ENCODE data around the gene AXIN1. TPM values are rescaled to one million over a fixed set of nuclear protein-coding genes. Genes with fewer than 3 reads are reported as not detected.

AXIN1 gene
- total RNA-seq, 4 donors from 2014 or later = 37.9 to 45.7 (median 40.6) TPM

- no peak for TF ChIP-seq POLR2A (IDR thresholded peaks at IDR 0.05)
- TF ChIP-seq CTCF (IDR thresholded peaks at IDR 0.05) = no peak
- H3K4me3 ChIP-seq (ENCODE audit: low read depth, poor library complexity, severe bottlenecking) = no peak overlapping the region
- intact Hi-C loops (cut with DNase I; ENCODE audit: low total_unique reads) = no loop called here
- 89 to 90% methylated on average over 6 of the region's 6 CpGs for WGBS, 2 donors
- no peak for DNase-seq (ENCODE audit: low spot score in 2 of 2)
Measured at GRCh38 chr16:301235-301634, 51.3 kb downstream of the AXIN1 start.

GRCh38 chr16:297832-298231 is 54.7 kb downstream of the AXIN1 start:
- TF ChIP-seq CTCF (IDR thresholded peaks at IDR 0.05) = no peak
- TF ChIP-seq POLR2A (IDR thresholded peaks at IDR 0.05) = no peak
- no peak overlapping the region for H3K4me3 ChIP-seq (ENCODE audit: low read depth, poor library complexity, severe bottlenecking)
- no peak for DNase-seq (ENCODE audit: low spot score in 2 of 2)
- intact Hi-C loops (cut with DNase I; ENCODE audit: low total_unique reads) = no loop called here
- 94 to 95% methylated on average over 17 to 24 of the region's 32 CpGs for WGBS, 2 donors

- H3K4me3 ChIP-seq (ENCODE audit: low read depth, poor library complexity, severe bottlenecking) = no peak overlapping the region
- TF ChIP-seq CTCF (IDR thresholded peaks at IDR 0.05) = no peak
- no peak for TF ChIP-seq POLR2A (IDR thresholded peaks at IDR 0.05)
- DNase-seq (ENCODE audit: low spot score in 2 of 2) = no peak
- WGBS, 2 donors = 59 to 77% methylated on average over 21 to 37 of the region's 37 CpGs
- intact Hi-C loops (cut with DNase I; ENCODE audit: low total_unique reads) = no loop called here
Measured at GRCh38 chr16:296806-297510, 55.6 kb downstream of the AXIN1 start.

- 88 to 100% methylated on average over 2 to 13 of the region's 14 CpGs for WGBS, 2 donors
- TF ChIP-seq CTCF (IDR thresholded peaks at IDR 0.05) (no peak), POLR2A (IDR thresholded peaks at IDR 0.05) (no peak)
- H3K4me3 ChIP-seq (ENCODE audit: low read depth, poor library complexity, severe bottlenecking) = no peak overlapping the region
- DNase-seq (ENCODE audit: low spot score in 2 of 2) = no peak
- intact Hi-C loops (cut with DNase I; ENCODE audit: low total_unique reads) = no loop called here
Measured at GRCh38 chr16:296276-296675, 56.2 kb downstream of the AXIN1 start.

GRCh38 chr16:293043-293775 is 59.3 kb downstream of the AXIN1 start:
- no peak for DNase-seq (ENCODE audit: low spot score in 2 of 2)
- 91 to 96% methylated on average over 28 to 32 of the region's 32 CpGs for WGBS, 2 donors
- intact Hi-C loops (cut with DNase I; ENCODE audit: low total_unique reads) = no loop called here
- TF ChIP-seq CTCF (IDR thresholded peaks at IDR 0.05) (no peak), POLR2A (IDR thresholded peaks at IDR 0.05) (no peak)
- H3K4me3 ChIP-seq (ENCODE audit: low read depth, poor library complexity, severe bottlenecking) = no peak overlapping the region
